PC-9 (cell line): Measurements from ENCODE around the gene REL.

Source experiments
- EZH2 ChIP-seq: fragments of 200-600 bp; sonication (generic); IDR thresholded peaks from 2 replicates; pipeline ENCODE4 v1.8.0; 2017; ENCODE audit warnings: antibody characterized with exemption, low read depth
- TF ChIP-seq, protein P1 (sequence below): fragments of 200-600 bp; sonication (generic); conservative IDR thresholded peaks from 2 replicates; pipeline ENCODE4 v1.6.1; 2017; ENCODE audit warnings: mixed run types, antibody characterized with exemption, mild to moderate bottlenecking, moderate library complexity

DNA sequence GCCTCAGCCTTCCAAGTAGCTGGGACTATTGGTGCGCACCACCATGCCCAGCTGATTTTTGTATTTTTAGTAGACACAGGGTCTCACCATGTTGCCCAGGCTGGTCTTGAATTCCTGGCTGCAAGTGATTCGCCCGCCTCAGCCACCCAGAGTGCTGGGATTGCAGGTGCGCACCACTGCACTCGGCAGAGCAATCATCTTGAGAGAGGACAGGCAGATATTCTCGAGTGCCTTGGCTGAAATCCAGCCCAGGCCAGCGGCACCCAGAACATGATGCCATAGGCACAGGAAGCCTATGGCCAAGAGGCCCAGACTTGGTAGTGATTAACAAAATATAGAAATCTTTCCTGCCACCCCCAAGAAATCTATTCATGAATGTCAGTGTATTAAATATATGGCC lies 78.1 kb downstream of the REL start:
- TF ChIP-seq, protein P1, sequence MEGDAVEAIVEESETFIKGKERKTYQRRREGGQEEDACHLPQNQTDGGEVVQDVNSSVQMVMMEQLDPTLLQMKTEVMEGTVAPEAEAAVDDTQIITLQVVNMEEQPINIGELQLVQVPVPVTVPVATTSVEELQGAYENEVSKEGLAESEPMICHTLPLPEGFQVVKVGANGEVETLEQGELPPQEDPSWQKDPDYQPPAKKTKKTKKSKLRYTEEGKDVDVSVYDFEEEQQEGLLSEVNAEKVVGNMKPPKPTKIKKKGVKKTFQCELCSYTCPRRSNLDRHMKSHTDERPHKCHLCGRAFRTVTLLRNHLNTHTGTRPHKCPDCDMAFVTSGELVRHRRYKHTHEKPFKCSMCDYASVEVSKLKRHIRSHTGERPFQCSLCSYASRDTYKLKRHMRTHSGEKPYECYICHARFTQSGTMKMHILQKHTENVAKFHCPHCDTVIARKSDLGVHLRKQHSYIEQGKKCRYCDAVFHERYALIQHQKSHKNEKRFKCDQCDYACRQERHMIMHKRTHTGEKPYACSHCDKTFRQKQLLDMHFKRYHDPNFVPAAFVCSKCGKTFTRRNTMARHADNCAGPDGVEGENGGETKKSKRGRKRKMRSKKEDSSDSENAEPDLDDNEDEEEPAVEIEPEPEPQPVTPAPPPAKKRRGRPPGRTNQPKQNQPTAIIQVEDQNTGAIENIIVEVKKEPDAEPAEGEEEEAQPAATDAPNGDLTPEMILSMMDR: no peak
- no peak for TF ChIP-seq EZH2
